ENCODE results near the gene SMARCA2.

- no peak for TF ChIP-seq POLR2A (IDR thresholded peaks at IDR 0.05; ENCODE audit: low read length)
- no peak for TF ChIP-seq GATA1 (IDR thresholded peaks at IDR 0.05; ENCODE audit: low read depth, low read length)
Measured at GRCh38 chr9:2158111-2158610, 143.0 kb downstream of the SMARCA2 start.

Measured in erythroblast (primary cell).